HepG2 (cell line): ENCODE results near the gene ACYP2. TPM values are rescaled to one million over a fixed set of nuclear protein-coding genes. Genes with fewer than 3 reads are reported as not detected.

Experiments
- ATAC-seq: fragments of 200-7000 bp; cut with Tn5 transposase; 3 replicates; pipeline ENCODE4 v1.9.1; 2020; ENCODE audit warnings: mild to moderate bottlenecking, moderate library complexity
- BruUV-seq: library from RNA; stranded (reverse); fragments of 400-500 nt; replicated peaks from 2 replicates; lab custom pipeline; 2021; lab: Mats Ljungman, UMichigan
- CTCF ChIA-PET: fragments of 300-600 bp; formaldehyde crosslinking; extraction: SDS; loops from one replicate; lab custom pipeline; 2021; ENCODE audit warnings: low total read pairs, inconsistent platforms, low intra/inter-chr PET ratio; lab: Yijun Ruan, JAX
- POLR2A ChIA-PET: fragments of 350-600 bp; sonication (Branson Sonifier 250); formaldehyde crosslinking; loops from one replicate; lab custom pipeline; 2020; ENCODE audit warnings: antibody characterized with exemption, inconsistent platforms; lab: Yijun Ruan, JAX
- DNase-seq: peaks from one replicate; pipeline ENCODE4 v3.0.0-alpha.2; 2015; ENCODE audit warnings: low spot score
- FAIRE-seq: peaks from 3 replicates; lab custom pipeline; 2011; peaks lifted over from hg19 to GRCh38; lab: Jason Lieb, UNC
- H2AFZ ChIP-seq: one replicate; pipeline ENCODE4 v1.6.1; 2011; ENCODE audit warnings: low read length, inconsistent platforms
- H3K27ac ChIP-seq: fragments of 300-600 bp; 3 replicates; pipeline ENCODE4 v1.8.0; 2011; ENCODE audit warnings: mixed run types, mild to moderate bottlenecking, mixed read lengths, low read length, inconsistent platforms; ENCODE audit not compliant: insufficient read depth; ENCODE audit errors: extremely low read length
- H3K27me3 ChIP-seq, 2 experiments: fragments of 200-600 bp in 1 of 2; 2 replicates in 1 of 2; 3 replicates in 1 of 2; pipeline versions ENCODE4 v1.6.0 to v1.8.0; 2011; ENCODE audit warnings: low read length in 2 of 2, mild to moderate bottlenecking in 2 of 2, moderate library complexity in 2 of 2, inconsistent platforms in 1 of 2; ENCODE audit not compliant: insufficient read depth in 2 of 2, control insufficient read depth in 1 of 2
- H3K36me3 ChIP-seq, 2 experiments: fragments of 200-600 bp in 1 of 2; replicated peaks in 1 of 2; 2 replicates in 1 of 2; 3 replicates in 1 of 2; pipeline versions ENCODE4 v1.5.1 to v1.8.0; 2011; ENCODE audit warnings: low read length in 2 of 2, inconsistent platforms in 1 of 2; ENCODE audit not compliant: insufficient read depth in 2 of 2, control insufficient read depth in 1 of 2
- H3K4me1 ChIP-seq: 2 replicates; pipeline ENCODE4 v1.5.1; 2012; ENCODE audit warnings: low read length, inconsistent platforms; ENCODE audit not compliant: insufficient read depth
- H3K4me2 ChIP-seq: 2 replicates; pipeline ENCODE4 v1.6.0; 2011; ENCODE audit warnings: low read depth, low read length, inconsistent platforms
- H3K4me3 ChIP-seq, 3 experiments: fragments of 200-600 bp in 1 of 3; sonication (generic), shearing (Covaris generic) in 1 of 3; replicated peaks in 1 of 3; 2 replicates each; pipeline ENCODE4 v1.5.1; 2011 to 2016; ENCODE audit warnings: low read length in 3 of 3, inconsistent platforms in 2 of 3, low read depth in 2 of 3, mild to moderate bottlenecking in 2 of 3, control low read depth in 1 of 3, mixed read lengths in 1 of 3; ENCODE audit not compliant: insufficient read depth in 1 of 3
- H3K79me2 ChIP-seq: one replicate; pipeline ENCODE4 v1.6.1; 2011; ENCODE audit warnings: low read length, inconsistent platforms; ENCODE audit not compliant: insufficient read depth
- H3K9ac ChIP-seq: 2 replicates; pipeline ENCODE4 v1.6.0; 2011; ENCODE audit warnings: mild to moderate bottlenecking, low read depth, low read length, inconsistent platforms; ENCODE audit not compliant: insufficient read depth
- H3K9me3 ChIP-seq: 2 replicates; pipeline ENCODE4 v1.5.1; 2012; ENCODE audit warnings: mild to moderate bottlenecking, low read length
- H4K20me1 ChIP-seq: 2 replicates; pipeline ENCODE4 v1.6.0; 2011; ENCODE audit warnings: inconsistent platforms, mild to moderate bottlenecking, low read length, moderate library complexity; ENCODE audit not compliant: insufficient read depth
- AKAP8 ChIP-seq: sonication (generic); formaldehyde crosslinking; IDR thresholded peaks from 2 replicates; pipeline ENCODE4 v1.5.1; 2020; ENCODE audit warnings: mild to moderate bottlenecking, missing genetic modification reagents
- EEA1 ChIP-seq: sonication (generic); formaldehyde crosslinking; IDR thresholded peaks from 2 replicates; pipeline ENCODE4 v1.5.1; 2020; ENCODE audit warnings: mild to moderate bottlenecking, missing genetic modification reagents, borderline replicate concordance
- ELK4 ChIP-seq: sonication (generic); formaldehyde crosslinking; IDR thresholded peaks from 2 replicates; pipeline ENCODE4 v1.9.0; 2021; ENCODE audit warnings: missing genetic modification reagents, borderline replicate concordance
- HES4 ChIP-seq: sonication (generic); formaldehyde crosslinking; IDR thresholded peaks from 2 replicates; pipeline ENCODE4 v1.9.0; 2021; ENCODE audit warnings: mild to moderate bottlenecking, missing genetic modification reagents, borderline replicate concordance
- ISX ChIP-seq: sonication (generic); formaldehyde crosslinking; conservative IDR thresholded peaks from 2 replicates; pipeline ENCODE4 v1.5.0; 2020; ENCODE audit warnings: missing genetic modification reagents
- JDP2 ChIP-seq: sonication (generic); formaldehyde crosslinking; IDR thresholded peaks from 2 replicates; pipeline ENCODE4 v1.8.1; 2022; ENCODE audit warnings: missing genetic modification reagents, borderline replicate concordance
- SALL1 ChIP-seq: sonication (generic); formaldehyde crosslinking; IDR thresholded peaks from 2 replicates; pipeline ENCODE4 v1.8.0; 2022; ENCODE audit warnings: mild to moderate bottlenecking, missing genetic modification reagents
- SIN3B ChIP-seq: fragments of 150-350 bp; IDR thresholded peaks from 2 replicates; pipeline ENCODE4 v1.6.1; 2014; ENCODE audit warnings: low read length
- ZFP37 ChIP-seq: sonication (generic); formaldehyde crosslinking; IDR thresholded peaks from 2 replicates; pipeline ENCODE4 v1.4.0; 2020; ENCODE audit warnings: missing genetic modification reagents, borderline replicate concordance
- ZMYM4 ChIP-seq: sonication (generic); formaldehyde crosslinking; IDR thresholded peaks from 2 replicates; pipeline ENCODE4 v1.8.1; 2023; ENCODE audit warnings: mild to moderate bottlenecking, missing genetic modification reagents
- ZNF263 ChIP-seq: sonication (generic); formaldehyde crosslinking; IDR thresholded peaks from 2 replicates; pipeline ENCODE4 v1.4.0; 2020; ENCODE audit warnings: missing genetic modification reagents
- ZNF562 ChIP-seq: sonication (generic); formaldehyde crosslinking; IDR thresholded peaks from 2 replicates; pipeline ENCODE4 v1.8.0; 2022; ENCODE audit warnings: missing genetic modification reagents, borderline replicate concordance
- ZNF709 ChIP-seq: sonication (generic); formaldehyde crosslinking; IDR thresholded peaks from 2 replicates; pipeline ENCODE4 v1.5.0; 2020; ENCODE audit warnings: mild to moderate bottlenecking, missing genetic modification reagents
- WGBS: methylation state at CpG from one replicate; pipeline ENCODE4 v1.1.6; 2017; ENCODE audit warnings: low lambda C conversion rate; 5-methylcytosine and 5-hydroxymethylcytosine counted together
- in situ Hi-C: cut with HindIII; loops from 2 replicates; pipeline ENCODE4 v1.10.0; 2017; ENCODE audit warnings: low pct_unique_long_range_greater_than_20kb; ENCODE audit not compliant: extremely low pct_ligation_motif_present
- intact Hi-C: fragments of 100-400 bp; cut with micrococcal nuclease; formaldehyde crosslinking; loops from one replicate; pipeline ENCODE4 v1.10.0; 2022; ENCODE audit not compliant: unreplicated experiment
- polyA plus RNA-seq, 8 experiments: library from polyadenylated mRNA; depleted of rRNA in 3 of 8; stranded (reverse) in 7 of 8; unstranded in 1 of 8; fragments of >200 nt; fragmentation: Illumina TruSeq in 4 of 8; extraction: Trizol in 4 of 8; gene quantifications; 2 replicates each; pipeline versions ENCODE4 v1.2.1 to v1.2.3, GENCODE V29; 2011 to 2016; ENCODE audit warnings: low read depth in 4 of 8, missing spikeins in 1 of 8, mixed read lengths in 1 of 8; ENCODE audit not compliant: insufficient read depth in 1 of 8
- total RNA-seq, 5 experiments: library from RNA; depleted of rRNA; stranded (reverse); fragments of >200 nt; fragmentation: Illumina TruSeq; extraction: Trizol; gene quantifications; 2 replicates each; pipeline ENCODE4 v1.2.3, GENCODE V29; 2016; ENCODE audit warnings: low read depth in 1 of 5
- TF ChIP-seq, protein P1 (sequence below): sonication (generic); formaldehyde crosslinking; IDR thresholded peaks from 2 replicates; pipeline ENCODE4 v1.5.1; 2020; ENCODE audit warnings: mild to moderate bottlenecking, missing genetic modification reagents, borderline replicate concordance
- TF ChIP-seq, protein P2 (sequence below): sonication (generic); formaldehyde crosslinking; IDR thresholded peaks from 2 replicates; pipeline ENCODE4 v1.4.0; 2020; ENCODE audit warnings: mild to moderate bottlenecking, missing genetic modification reagents
- TF ChIP-seq, protein P3 (sequence below): sonication (generic); formaldehyde crosslinking; IDR thresholded peaks from 2 replicates; pipeline ENCODE4 v1.4.0; 2020; ENCODE audit warnings: missing genetic modification reagents

The ACYP2 gene
- total and polyA plus RNA-seq, 2 of the 13 experiments (the other 11 are each of a cell fraction or from before 2014, with no cell fraction given), result 12.3 to 12.7 TPM

DNA sequence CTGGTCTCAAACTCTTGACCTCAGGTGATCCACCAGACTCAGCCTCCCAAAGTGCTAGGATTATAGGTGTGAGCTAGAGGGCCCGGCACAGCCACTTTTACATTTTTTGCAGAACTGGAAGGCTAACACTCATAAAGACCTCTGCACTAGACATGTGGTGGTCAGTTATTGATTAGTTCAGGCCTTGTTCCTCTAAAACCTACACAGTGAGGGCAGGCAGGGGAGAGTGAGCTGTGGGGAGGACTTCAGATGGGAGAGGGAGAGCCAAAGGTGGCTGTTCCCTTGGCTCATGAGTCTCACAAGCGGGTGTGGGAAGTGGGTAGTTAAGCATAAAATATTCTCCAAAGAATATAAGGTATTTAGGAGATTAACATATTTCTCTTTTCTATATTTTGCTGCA lies 29.3 kb upstream of the ACYP2 start:
- 78% methylated on average over 2 of the region's 2 CpGs for WGBS
- Histone ChIP-seq H3K36me3 (no peaks in the 10 kb centered on the region), H3K9me3 (no peaks in the 10 kb centered on the region), H2AFZ (no peak overlapping the region), H3K27ac (no peak overlapping the region), H3K4me2 (no peak overlapping the region), H4K20me1 (no peaks in the 10 kb centered on the region), H3K9ac (no peak overlapping the region), H3K4me1 (peaks cover 18% of the 10 kb centered on the region), H3K4me3 (no peak overlapping the region), H3K79me2 (no peaks in the 10 kb centered on the region), H3K27me3 (no peaks in the 10 kb centered on the region)
- DNase-seq (no peak), ATAC-seq (peak; percentile 73), FAIRE-seq (no peak)
- ChIA-PET CTCF (no interaction called here), POLR2A (interaction anchor here (1.0 kb wide), 1 partner anchor 117 kb away, joined by 3 read pairs; no protein-coding TSS in a partner anchor)
- no TSS peak for BruUV-seq
- intact Hi-C loops, result no loop called here
- in situ Hi-C loops, result no loop called here
- TF ChIP-seq ZNF562 (no peak), AKAP8 (CRISPR knock-in tag) (no peak), JDP2 (CRISPR knock-in tag) (no peak), EEA1 (CRISPR knock-in tag) (no peak), ZMYM4 (CRISPR knock-in tag) (peak; percentile 40; the same call in 1 of the 2 replicates), SIN3B (no peak), ZNF263 (CRISPR knock-in tag) (peak; percentile 94), ZFP37 (CRISPR knock-in tag) (no peak), SALL1 (CRISPR knock-in tag) (peak; percentile 51; the same call in 1 of the 2 replicates), ELK4 (CRISPR knock-in tag) (no peak), HES4 (no peak), ISX (CRISPR knock-in tag) (no peak), ZNF709 (CRISPR knock-in tag) (no peak)
- TF ChIP-seq, protein P1, sequence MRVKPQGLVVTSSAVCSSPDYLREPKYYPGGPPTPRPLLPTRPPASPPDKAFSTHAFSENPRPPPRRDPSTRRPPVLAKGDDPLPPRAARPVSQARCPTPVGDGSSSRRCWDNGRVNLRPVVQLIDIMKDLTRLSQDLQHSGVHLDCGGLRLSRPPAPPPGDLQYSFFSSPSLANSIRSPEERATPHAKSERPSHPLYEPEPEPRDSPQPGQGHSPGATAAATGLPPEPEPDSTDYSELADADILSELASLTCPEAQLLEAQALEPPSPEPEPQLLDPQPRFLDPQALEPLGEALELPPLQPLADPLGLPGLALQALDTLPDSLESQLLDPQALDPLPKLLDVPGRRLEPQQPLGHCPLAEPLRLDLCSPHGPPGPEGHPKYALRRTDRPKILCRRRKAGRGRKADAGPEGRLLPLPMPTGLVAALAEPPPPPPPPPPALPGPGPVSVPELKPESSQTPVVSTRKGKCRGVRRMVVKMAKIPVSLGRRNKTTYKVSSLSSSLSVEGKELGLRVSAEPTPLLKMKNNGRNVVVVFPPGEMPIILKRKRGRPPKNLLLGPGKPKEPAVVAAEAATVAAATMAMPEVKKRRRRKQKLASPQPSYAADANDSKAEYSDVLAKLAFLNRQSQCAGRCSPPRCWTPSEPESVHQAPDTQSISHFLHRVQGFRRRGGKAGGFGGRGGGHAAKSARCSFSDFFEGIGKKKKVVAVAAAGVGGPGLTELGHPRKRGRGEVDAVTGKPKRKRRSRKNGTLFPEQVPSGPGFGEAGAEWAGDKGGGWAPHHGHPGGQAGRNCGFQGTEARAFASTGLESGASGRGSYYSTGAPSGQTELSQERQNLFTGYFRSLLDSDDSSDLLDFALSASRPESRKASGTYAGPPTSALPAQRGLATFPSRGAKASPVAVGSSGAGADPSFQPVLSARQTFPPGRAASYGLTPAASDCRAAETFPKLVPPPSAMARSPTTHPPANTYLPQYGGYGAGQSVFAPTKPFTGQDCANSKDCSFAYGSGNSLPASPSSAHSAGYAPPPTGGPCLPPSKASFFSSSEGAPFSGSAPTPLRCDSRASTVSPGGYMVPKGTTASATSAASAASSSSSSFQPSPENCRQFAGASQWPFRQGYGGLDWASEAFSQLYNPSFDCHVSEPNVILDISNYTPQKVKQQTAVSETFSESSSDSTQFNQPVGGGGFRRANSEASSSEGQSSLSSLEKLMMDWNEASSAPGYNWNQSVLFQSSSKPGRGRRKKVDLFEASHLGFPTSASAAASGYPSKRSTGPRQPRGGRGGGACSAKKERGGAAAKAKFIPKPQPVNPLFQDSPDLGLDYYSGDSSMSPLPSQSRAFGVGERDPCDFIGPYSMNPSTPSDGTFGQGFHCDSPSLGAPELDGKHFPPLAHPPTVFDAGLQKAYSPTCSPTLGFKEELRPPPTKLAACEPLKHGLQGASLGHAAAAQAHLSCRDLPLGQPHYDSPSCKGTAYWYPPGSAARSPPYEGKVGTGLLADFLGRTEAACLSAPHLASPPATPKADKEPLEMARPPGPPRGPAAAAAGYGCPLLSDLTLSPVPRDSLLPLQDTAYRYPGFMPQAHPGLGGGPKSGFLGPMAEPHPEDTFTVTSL (CRISPR knock-in tag), result no peak
- TF ChIP-seq, protein P2, sequence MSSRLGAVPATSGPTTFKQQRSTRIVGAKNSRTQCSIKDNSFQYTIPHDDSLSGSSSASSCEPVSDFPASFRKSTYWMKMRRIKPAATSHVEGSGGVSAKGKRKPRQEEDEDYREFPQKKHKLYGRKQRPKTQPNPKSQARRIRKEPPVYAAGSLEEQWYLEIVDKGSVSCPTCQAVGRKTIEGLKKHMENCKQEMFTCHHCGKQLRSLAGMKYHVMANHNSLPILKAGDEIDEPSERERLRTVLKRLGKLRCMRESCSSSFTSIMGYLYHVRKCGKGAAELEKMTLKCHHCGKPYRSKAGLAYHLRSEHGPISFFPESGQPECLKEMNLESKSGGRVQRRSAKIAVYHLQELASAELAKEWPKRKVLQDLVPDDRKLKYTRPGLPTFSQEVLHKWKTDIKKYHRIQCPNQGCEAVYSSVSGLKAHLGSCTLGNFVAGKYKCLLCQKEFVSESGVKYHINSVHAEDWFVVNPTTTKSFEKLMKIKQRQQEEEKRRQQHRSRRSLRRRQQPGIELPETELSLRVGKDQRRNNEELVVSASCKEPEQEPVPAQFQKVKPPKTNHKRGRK, result no peak
- TF ChIP-seq, protein P3, sequence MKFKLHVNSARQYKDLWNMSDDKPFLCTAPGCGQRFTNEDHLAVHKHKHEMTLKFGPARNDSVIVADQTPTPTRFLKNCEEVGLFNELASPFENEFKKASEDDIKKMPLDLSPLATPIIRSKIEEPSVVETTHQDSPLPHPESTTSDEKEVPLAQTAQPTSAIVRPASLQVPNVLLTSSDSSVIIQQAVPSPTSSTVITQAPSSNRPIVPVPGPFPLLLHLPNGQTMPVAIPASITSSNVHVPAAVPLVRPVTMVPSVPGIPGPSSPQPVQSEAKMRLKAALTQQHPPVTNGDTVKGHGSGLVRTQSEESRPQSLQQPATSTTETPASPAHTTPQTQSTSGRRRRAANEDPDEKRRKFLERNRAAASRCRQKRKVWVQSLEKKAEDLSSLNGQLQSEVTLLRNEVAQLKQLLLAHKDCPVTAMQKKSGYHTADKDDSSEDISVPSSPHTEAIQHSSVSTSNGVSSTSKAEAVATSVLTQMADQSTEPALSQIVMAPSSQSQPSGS (CRISPR knock-in tag), result no peak
